Measurements from ENCODE around the gene OTUD1. TPM values are rescaled to one million over a fixed set of nuclear protein-coding genes. Genes with fewer than 3 reads are reported as not detected.

The OTUD1 gene
- total RNA-seq, 1 experiment from 2014 or later = 1.5 TPM

GRCh38 chr10:23432639-23433038, 6.2 kb upstream of the OTUD1 start:
- Histone ChIP-seq H3K9me2 (replicated peaks; ENCODE audit: insufficient read depth, low read length) (no peaks in the 10 kb centered on the region), H3K9me3 (ENCODE audit: low read length) (no peaks in the 10 kb centered on the region), H2AFZ (ENCODE audit: low read length) (no peak overlapping the region), H4K20me1 (ENCODE audit: insufficient read depth, low read depth, low read length) (no peaks in the 10 kb centered on the region), H3K4me1 (ENCODE audit: low read length) (no peaks in the 10 kb centered on the region), H3K27ac (ENCODE audit: low read length) (no peak overlapping the region), H3K4me2 (ENCODE audit: low read depth, low read length, poor library complexity, severe bottlenecking) (no peak overlapping the region), H3K79me2 (ENCODE audit: low read length) (no peaks in the 10 kb centered on the region), H3K9ac (ENCODE audit: low read length) (no peak overlapping the region), H3K36me3 (ENCODE audit: insufficient read depth, low read length) (no peaks in the 10 kb centered on the region), H3K4me3 (ENCODE audit: low read length) (no peak overlapping the region), H3K27me3 (ENCODE audit: low read length) (no peaks in the 10 kb centered on the region)
- no peak for DNase-seq

GRCh38 chr10:23433701-23434100, 5.2 kb upstream of the OTUD1 start:
- DNase-seq = no peak
- no peaks in the 10 kb centered on the region for H3K9me2 ChIP-seq (replicated peaks; ENCODE audit: insufficient read depth, low read length)

GRCh38 chr10:23435378-23435777, 3.5 kb upstream of the OTUD1 start:
- no peaks in the 10 kb centered on the region for H3K27me3 ChIP-seq (ENCODE audit: low read length)
- H3K4me2 ChIP-seq (ENCODE audit: low read depth, low read length, poor library complexity, severe bottlenecking) = no peak overlapping the region
- no peaks in the 10 kb centered on the region for H3K79me2 ChIP-seq (ENCODE audit: low read length)
- no peak overlapping the region for H2AFZ ChIP-seq (ENCODE audit: low read length)
- H3K9ac ChIP-seq (ENCODE audit: low read length) = no peak overlapping the region
- no peaks in the 10 kb centered on the region for H3K9me3 ChIP-seq (ENCODE audit: low read length)
- no peak overlapping the region for H3K4me3 ChIP-seq (ENCODE audit: low read length)
- no peaks in the 10 kb centered on the region for H3K36me3 ChIP-seq (ENCODE audit: insufficient read depth, low read length)
- H3K4me1 ChIP-seq (ENCODE audit: low read length) = peaks cover 8% of the 10 kb centered on the region
- no peaks in the 10 kb centered on the region for H3K9me2 ChIP-seq (replicated peaks; ENCODE audit: insufficient read depth, low read length)
- no peak for DNase-seq
- no peaks in the 10 kb centered on the region for H4K20me1 ChIP-seq (ENCODE audit: insufficient read depth, low read depth, low read length)
- no peak overlapping the region for H3K27ac ChIP-seq (ENCODE audit: low read length)

More at GRCh38 chr10:23433701-23434100, 5.2 kb upstream of the OTUD1 start:
- no peaks in the 10 kb centered on the region for H4K20me1 ChIP-seq (ENCODE audit: insufficient read depth, low read depth, low read length)
- H3K4me3 ChIP-seq (ENCODE audit: low read length) = no peak overlapping the region
- H3K4me2 ChIP-seq (ENCODE audit: low read depth, low read length, poor library complexity, severe bottlenecking) = no peak overlapping the region
- no peaks in the 10 kb centered on the region for H3K36me3 ChIP-seq (ENCODE audit: insufficient read depth, low read length)
- no peaks in the 10 kb centered on the region for H3K9me3 ChIP-seq (ENCODE audit: low read length)
- H3K79me2 ChIP-seq (ENCODE audit: low read length) = no peaks in the 10 kb centered on the region
- H2AFZ ChIP-seq (ENCODE audit: low read length) = no peak overlapping the region
- H3K27ac ChIP-seq (ENCODE audit: low read length) = no peak overlapping the region
- no peak overlapping the region for H3K9ac ChIP-seq (ENCODE audit: low read length)
- no peaks in the 10 kb centered on the region for H3K27me3 ChIP-seq (ENCODE audit: low read length)
- peaks cover 3% of the 10 kb centered on the region; the same call in 1 of the 2 replicates for H3K4me1 ChIP-seq (ENCODE audit: low read length)

GRCh38 chr10:23436983-23437382, 1.9 kb upstream of the OTUD1 start:
- peaks cover 10% of the 10 kb centered on the region for H3K4me1 ChIP-seq (ENCODE audit: low read length)
- no peaks in the 10 kb centered on the region for H4K20me1 ChIP-seq (ENCODE audit: insufficient read depth, low read depth, low read length)
- no peaks in the 10 kb centered on the region for H3K27me3 ChIP-seq (ENCODE audit: low read length)
- no peaks in the 10 kb centered on the region for H3K36me3 ChIP-seq (ENCODE audit: insufficient read depth, low read length)
- H3K9ac ChIP-seq (ENCODE audit: low read length) = no peak overlapping the region
- H3K9me2 ChIP-seq (replicated peaks; ENCODE audit: insufficient read depth, low read length) = no peaks in the 10 kb centered on the region
- no peak overlapping the region for H3K4me3 ChIP-seq (ENCODE audit: low read length)
- no peaks in the 10 kb centered on the region for H3K9me3 ChIP-seq (ENCODE audit: low read length)
- H3K79me2 ChIP-seq (ENCODE audit: low read length) = no peaks in the 10 kb centered on the region
- no peak overlapping the region for H2AFZ ChIP-seq (ENCODE audit: low read length)
- DNase-seq = no peak
- H3K27ac ChIP-seq (ENCODE audit: low read length) = no peak overlapping the region
- no peak overlapping the region for H3K4me2 ChIP-seq (ENCODE audit: low read depth, low read length, poor library complexity, severe bottlenecking)

- H3K9me3 ChIP-seq (ENCODE audit: low read length) = no peaks in the 10 kb centered on the region
- no peaks in the 10 kb centered on the region for H3K36me3 ChIP-seq (ENCODE audit: insufficient read depth, low read length)
- no peaks in the 10 kb centered on the region for H3K27me3 ChIP-seq (ENCODE audit: low read length)
- H3K27ac ChIP-seq (ENCODE audit: low read length) = no peak overlapping the region
- no peaks in the 10 kb centered on the region for H4K20me1 ChIP-seq (ENCODE audit: insufficient read depth, low read depth, low read length)
- peak overlapping the region; percentile 67 for H3K4me3 ChIP-seq (ENCODE audit: low read length)
- H3K9ac ChIP-seq (ENCODE audit: low read length) = peak overlapping the region; percentile 73
- H3K79me2 ChIP-seq (ENCODE audit: low read length) = no peaks in the 10 kb centered on the region
- H3K4me2 ChIP-seq (ENCODE audit: low read depth, low read length, poor library complexity, severe bottlenecking) = peak overlapping the region; percentile 78
- H3K4me1 ChIP-seq (ENCODE audit: low read length) = peaks cover 10% of the 10 kb centered on the region
- H3K9me2 ChIP-seq (replicated peaks; ENCODE audit: insufficient read depth, low read length) = no peaks in the 10 kb centered on the region
- DNase-seq = no peak
- H2AFZ ChIP-seq (ENCODE audit: low read length) = peak overlapping the region; percentile 95; the same call in 1 of the 2 replicates
These were observed 820 bp upstream of the OTUD1 start for GRCh38 chr10:23437963-23438546.

- Histone ChIP-seq H3K4me2 (ENCODE audit: low read depth, low read length, poor library complexity, severe bottlenecking) (peak overlapping the region; percentile 79), H3K9me2 (replicated peaks; ENCODE audit: insufficient read depth, low read length) (no peaks in the 10 kb centered on the region), H3K79me2 (ENCODE audit: low read length) (no peaks in the 10 kb centered on the region), H3K27ac (ENCODE audit: low read length) (no peak overlapping the region), H3K36me3 (ENCODE audit: insufficient read depth, low read length) (no peaks in the 10 kb centered on the region), H3K27me3 (ENCODE audit: low read length) (no peaks in the 10 kb centered on the region), H3K4me1 (ENCODE audit: low read length) (peaks cover 10% of the 10 kb centered on the region), H2AFZ (ENCODE audit: low read length) (peak overlapping the region; percentile 81), H3K9me3 (ENCODE audit: low read length) (no peaks in the 10 kb centered on the region), H3K9ac (ENCODE audit: low read length) (peak overlapping the region; percentile 77), H3K4me3 (ENCODE audit: low read length) (peak overlapping the region; percentile 75), H4K20me1 (ENCODE audit: insufficient read depth, low read depth, low read length) (no peaks in the 10 kb centered on the region)
- no peak for DNase-seq
These were observed 631 bp downstream of the OTUD1 start for GRCh38 chr10:23439452-23439960.

GRCh38 chr10:23439961-23440889, 1.4 kb downstream of the OTUD1 start:
- H3K4me1 ChIP-seq (ENCODE audit: low read length) = peaks cover 10% of the 10 kb centered on the region
- H4K20me1 ChIP-seq (ENCODE audit: insufficient read depth, low read depth, low read length) = no peaks in the 10 kb centered on the region
- no peaks in the 10 kb centered on the region for H3K79me2 ChIP-seq (ENCODE audit: low read length)
- no peak for DNase-seq
- H3K27ac ChIP-seq (ENCODE audit: low read length) = no peak overlapping the region
- H3K4me2 ChIP-seq (ENCODE audit: low read depth, low read length, poor library complexity, severe bottlenecking) = peak overlapping the region; percentile 64
- H3K9ac ChIP-seq (ENCODE audit: low read length) = peak overlapping the region; percentile 77
- peak overlapping the region; percentile 62 for H3K4me3 ChIP-seq (ENCODE audit: low read length)
- no peak overlapping the region for H2AFZ ChIP-seq (ENCODE audit: low read length)
- H3K9me2 ChIP-seq (replicated peaks; ENCODE audit: insufficient read depth, low read length) = no peaks in the 10 kb centered on the region
- H3K36me3 ChIP-seq (ENCODE audit: insufficient read depth, low read length) = no peaks in the 10 kb centered on the region
- no peaks in the 10 kb centered on the region for H3K9me3 ChIP-seq (ENCODE audit: low read length)
- no peaks in the 10 kb centered on the region for H3K27me3 ChIP-seq (ENCODE audit: low read length)

- no peak overlapping the region for H3K27ac ChIP-seq (ENCODE audit: low read length)
- H3K36me3 ChIP-seq (ENCODE audit: insufficient read depth, low read length) = no peaks in the 10 kb centered on the region
- H3K9ac ChIP-seq (ENCODE audit: low read length) = no peak overlapping the region
- no peaks in the 10 kb centered on the region for H3K79me2 ChIP-seq (ENCODE audit: low read length)
- no peaks in the 10 kb centered on the region for H3K9me3 ChIP-seq (ENCODE audit: low read length)
- H3K4me3 ChIP-seq (ENCODE audit: low read length) = no peak overlapping the region
- no peaks in the 10 kb centered on the region for H4K20me1 ChIP-seq (ENCODE audit: insufficient read depth, low read depth, low read length)
- H3K4me2 ChIP-seq (ENCODE audit: low read depth, low read length, poor library complexity, severe bottlenecking) = no peak overlapping the region
- H2AFZ ChIP-seq (ENCODE audit: low read length) = no peak overlapping the region
- DNase-seq = no peak
- peaks cover 10% of the 10 kb centered on the region for H3K4me1 ChIP-seq (ENCODE audit: low read length)
- no peaks in the 10 kb centered on the region for H3K9me2 ChIP-seq (replicated peaks; ENCODE audit: insufficient read depth, low read length)
- H3K27me3 ChIP-seq (ENCODE audit: low read length) = no peaks in the 10 kb centered on the region
These were observed 2.4 kb downstream of the OTUD1 start for GRCh38 chr10:23441251-23441650.

Data from Karpas-422 (cell line).